GM12872 (cell line): ENCODE measurements around the gene YIPF3.

Source experiments
- TF ChIP-seq, protein P1 (sequence below): IDR thresholded peaks from 3 replicates; pipeline ENCODE4 v1.5.1; 2011; ENCODE audit warnings: low read depth, mild to moderate bottlenecking, low read length, moderate library complexity; ENCODE audit not compliant: insufficient read depth

Gene YIPF3

DNA sequence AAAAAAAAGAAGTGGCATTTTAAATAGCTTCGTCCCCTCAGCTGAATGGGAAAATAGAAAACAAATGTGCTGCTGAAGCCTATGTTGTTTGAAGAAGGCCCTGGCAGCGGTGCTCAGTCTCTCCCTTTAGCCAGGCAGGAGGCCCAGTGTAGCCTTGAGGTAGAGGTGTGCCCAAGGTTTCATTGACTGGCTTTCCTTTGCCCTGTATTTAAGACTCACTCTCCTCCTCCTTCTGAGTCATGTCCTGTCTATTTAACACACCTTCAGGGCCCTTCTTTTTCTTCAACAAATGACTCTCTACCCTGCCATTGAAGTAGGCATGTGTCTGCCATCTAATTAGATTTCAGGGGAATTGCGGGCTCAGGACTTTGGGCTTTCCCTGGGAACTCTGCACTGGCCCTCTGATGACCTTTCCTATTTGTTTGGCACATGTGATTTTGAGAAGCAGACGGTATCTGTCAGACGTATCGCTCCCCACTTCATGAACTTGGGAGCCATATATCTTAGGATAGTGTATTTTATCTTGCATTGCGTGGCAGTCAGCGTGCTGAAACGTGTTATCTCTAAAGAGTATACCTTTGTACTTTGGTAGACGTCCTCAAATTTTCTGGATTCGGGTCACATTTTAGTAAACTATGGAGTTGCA is 35.0 kb downstream of the YIPF3 start:
- TF ChIP-seq, protein P1, sequence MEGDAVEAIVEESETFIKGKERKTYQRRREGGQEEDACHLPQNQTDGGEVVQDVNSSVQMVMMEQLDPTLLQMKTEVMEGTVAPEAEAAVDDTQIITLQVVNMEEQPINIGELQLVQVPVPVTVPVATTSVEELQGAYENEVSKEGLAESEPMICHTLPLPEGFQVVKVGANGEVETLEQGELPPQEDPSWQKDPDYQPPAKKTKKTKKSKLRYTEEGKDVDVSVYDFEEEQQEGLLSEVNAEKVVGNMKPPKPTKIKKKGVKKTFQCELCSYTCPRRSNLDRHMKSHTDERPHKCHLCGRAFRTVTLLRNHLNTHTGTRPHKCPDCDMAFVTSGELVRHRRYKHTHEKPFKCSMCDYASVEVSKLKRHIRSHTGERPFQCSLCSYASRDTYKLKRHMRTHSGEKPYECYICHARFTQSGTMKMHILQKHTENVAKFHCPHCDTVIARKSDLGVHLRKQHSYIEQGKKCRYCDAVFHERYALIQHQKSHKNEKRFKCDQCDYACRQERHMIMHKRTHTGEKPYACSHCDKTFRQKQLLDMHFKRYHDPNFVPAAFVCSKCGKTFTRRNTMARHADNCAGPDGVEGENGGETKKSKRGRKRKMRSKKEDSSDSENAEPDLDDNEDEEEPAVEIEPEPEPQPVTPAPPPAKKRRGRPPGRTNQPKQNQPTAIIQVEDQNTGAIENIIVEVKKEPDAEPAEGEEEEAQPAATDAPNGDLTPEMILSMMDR, result no peak

DNA sequence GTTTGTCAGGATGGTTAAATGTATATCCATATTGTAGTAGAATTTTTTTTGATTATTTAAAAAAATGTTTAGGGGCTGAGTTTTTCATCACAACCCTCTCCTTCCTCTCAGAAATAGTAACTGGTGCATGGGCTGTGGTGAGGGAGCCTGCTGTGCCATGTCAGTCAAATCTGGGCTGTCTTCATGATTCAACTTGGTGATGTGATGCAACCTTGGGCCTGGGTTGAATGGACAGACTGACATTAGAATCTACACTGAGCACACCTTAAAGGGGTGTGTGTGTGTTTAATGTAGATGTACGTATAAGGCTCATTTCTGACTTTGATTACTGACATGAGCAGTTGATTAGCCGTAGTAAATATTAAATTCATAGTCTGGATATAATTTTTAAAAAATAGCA is 35.7 kb downstream of the YIPF3 start:
- TF ChIP-seq, protein P1, result no peak

DNA sequence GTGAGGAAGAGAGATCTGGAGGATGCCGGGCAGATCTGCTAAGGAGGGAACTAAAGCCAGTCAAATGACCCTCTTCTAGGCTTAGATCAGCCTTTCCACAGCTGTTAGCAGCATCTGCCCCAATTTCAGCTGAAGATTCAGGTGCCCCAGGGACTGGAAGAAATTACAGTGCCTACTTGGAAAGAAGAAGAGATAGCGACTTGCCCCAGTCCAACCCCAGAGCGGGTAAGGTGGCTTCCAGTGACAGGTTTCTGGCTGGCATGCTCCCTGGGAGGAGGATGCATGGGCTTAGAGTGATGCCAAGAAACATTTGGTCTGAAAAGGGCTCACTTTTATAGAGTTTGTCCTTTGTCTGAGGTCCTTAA is 38.7 kb downstream of the YIPF3 start:
- TF ChIP-seq, protein P1, result no peak

GRCh38 chr6:43477235-43478007 is 39.3 kb downstream of the YIPF3 start, which contains the start of gene TJAP1:
TSS of gene TJAP1 (plus strand) at chr6:43477570. CDS start at chr6:43499002, 21,432 bp downstream.
- TF ChIP-seq, protein P1, result no peak

GRCh38 chr6:43476746-43477145 is 40.0 kb downstream of the YIPF3 start:
- TF ChIP-seq, protein P1, result no peak

DNA sequence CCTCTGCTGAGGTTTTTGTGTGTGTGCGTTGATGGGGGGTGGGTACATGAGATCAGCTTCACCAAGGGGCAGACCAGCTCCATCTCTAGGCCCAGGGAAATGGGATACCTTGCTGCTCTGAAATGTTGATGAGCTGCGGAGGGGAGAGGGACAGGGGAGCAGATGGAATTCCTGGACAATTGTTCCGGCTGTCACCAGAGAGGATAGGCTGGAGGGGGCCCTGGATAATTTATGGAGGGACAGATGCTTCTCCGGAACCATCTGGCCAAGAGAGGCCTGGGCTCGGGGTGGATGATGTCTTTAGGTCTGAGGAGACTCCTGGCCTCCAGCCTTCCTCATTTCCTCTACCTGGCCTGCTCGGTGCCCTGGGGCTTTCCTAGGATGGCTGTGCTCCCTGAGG is 41.2 kb downstream of the YIPF3 start:
- TF ChIP-seq, protein P1, result no peak

- TF ChIP-seq, protein P1, result no peak
Observed at GRCh38 chr6:43472515-43472914, 44.2 kb downstream of the YIPF3 start.
